Neural progenitor cell (in vitro differentiated cells): Measurements from ENCODE around the gene WASL.

ENCODE experiments used
- CTCF ChIP-seq: fragments of 200-600 bp; sonication (generic); IDR thresholded peaks from 2 replicates; pipeline ENCODE4 v1.5.1; 2017; ENCODE audit warnings: antibody characterized with exemption, mild to moderate bottlenecking
- EZH2 ChIP-seq: fragments of 200-600 bp; sonication (generic); IDR thresholded peaks from 2 replicates; pipeline ENCODE4 v1.6.1; 2017; ENCODE audit warnings: antibody characterized with exemption, mild to moderate bottlenecking, moderate library complexity
- EZH2phosphoT487 ChIP-seq: fragments of 200-600 bp; sonication (generic); IDR thresholded peaks from 2 replicates; pipeline ENCODE4 v1.6.1; 2017; ENCODE audit warnings: antibody characterized with exemption

- TF ChIP-seq CTCF (no peak), EZH2 (no peak), EZH2phosphoT487 (no peak)
Measured at GRCh38 chr7:123792547-123792946, 43.7 kb upstream of the WASL start.
